ENCODE data around the gene TGM1.

DNA sequence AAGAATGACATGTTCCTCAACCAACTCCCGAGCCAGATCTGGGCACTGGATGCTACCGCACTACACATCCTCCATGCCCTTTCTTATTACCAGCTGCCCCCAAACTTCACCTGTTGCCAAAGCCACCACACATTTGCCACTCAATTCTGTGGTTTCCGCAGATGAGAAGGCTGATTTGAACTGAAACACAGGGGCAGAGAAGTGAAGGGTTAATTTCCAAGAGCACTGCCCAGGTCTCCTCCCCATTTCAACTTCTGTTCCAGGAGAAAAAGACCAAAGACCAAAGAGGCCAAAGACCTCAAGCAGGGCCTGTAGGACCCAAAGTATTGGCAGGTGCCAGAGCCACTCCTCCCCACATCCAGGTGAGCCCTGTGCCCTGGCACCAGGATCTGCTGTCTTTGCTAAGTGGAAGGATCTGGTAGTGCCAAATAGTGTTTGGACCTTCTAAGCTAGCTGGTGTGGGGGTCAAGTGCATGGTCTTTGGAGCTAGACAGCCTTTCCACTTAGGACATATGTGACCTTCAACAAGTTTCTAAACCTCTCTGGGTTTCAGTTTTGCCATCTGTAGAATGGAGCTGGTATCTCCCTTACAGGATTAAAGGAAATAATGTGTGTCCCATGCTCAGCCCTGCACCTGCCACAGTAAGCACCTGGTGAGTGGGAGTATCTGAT lies 28.6 kb upstream of the TGM1 start:
- TF ChIP-seq POLR2A (IDR thresholded peaks at IDR 0.05; ENCODE audit: low read length) (no peak), GATA1 (IDR thresholded peaks at IDR 0.05; ENCODE audit: low read depth, low read length) (no peak)
